Neural progenitor cell (in vitro differentiated cells): ENCODE data around the gene CKAP2. TPM values are rescaled to one million over a fixed set of nuclear protein-coding genes. Genes with fewer than 3 reads are reported as not detected.

Experiments used
- DNase-seq: peaks from one replicate; pipeline ENCODE4 v3.0.0-alpha.2; 2016; ENCODE audit warnings: low spot score
- H2AFZ ChIP-seq: fragments of 200-600 bp; sonication (generic); replicated peaks from 2 replicates; pipeline ENCODE4 v1.6.1; 2016; ENCODE audit warnings: antibody characterized with exemption
- H3F3A ChIP-seq: fragments of 200-600 bp; sonication (generic); 2 replicates; pipeline ENCODE4 v1.6.1; 2016; ENCODE audit warnings: antibody characterized with exemption, low read depth
- H3K27ac ChIP-seq: fragments of 200-600 bp; sonication (generic); 2 replicates; pipeline ENCODE4 v1.5.1; 2016; ENCODE audit warnings: mild to moderate bottlenecking
- H3K27me3 ChIP-seq: fragments of 200-600 bp; sonication (generic); 2 replicates; pipeline ENCODE4 v1.6.1; 2016; ENCODE audit warnings: mild to moderate bottlenecking, moderate library complexity
- H3K36me3 ChIP-seq: fragments of 200-600 bp; sonication (generic); 2 replicates; pipeline ENCODE4 v1.5.1; 2016
- H3K4me1 ChIP-seq: fragments of 200-600 bp; sonication (generic); 2 replicates; pipeline ENCODE4 v1.6.1; 2016; ENCODE audit warnings: mixed run types
- H3K4me2 ChIP-seq: fragments of 200-600 bp; sonication (generic); 2 replicates; pipeline ENCODE4 v1.6.1; 2016
- H3K4me3 ChIP-seq: fragments of 200-600 bp; sonication (generic); 2 replicates; pipeline ENCODE4 v1.5.1; 2016
- H3K79me2 ChIP-seq: fragments of 200-600 bp; sonication (generic); 2 replicates; pipeline ENCODE4 v1.6.1; 2016; ENCODE audit warnings: low read depth
- H3K9ac ChIP-seq: fragments of 200-600 bp; sonication (generic); 2 replicates; pipeline ENCODE4 v1.6.1; 2016
- H3K9me3 ChIP-seq: fragments of 200-600 bp; sonication (generic); 2 replicates; pipeline ENCODE4 v1.5.1; 2016; ENCODE audit warnings: low read depth
- H4K20me1 ChIP-seq: fragments of 200-600 bp; sonication (generic); 2 replicates; pipeline ENCODE4 v1.6.1; 2016; ENCODE audit warnings: low read depth
- H3K27ac Mint-ChIP-seq: 3 replicates; pipeline ENCODE4 v1.8.0; 2021; ENCODE audit warnings: mixed read lengths
- H3K27me3 Mint-ChIP-seq: 2 replicates; pipeline ENCODE4 v1.8.0; 2022; ENCODE audit warnings: low read depth, mild to moderate bottlenecking, inconsistent platforms, moderate library complexity, mixed read lengths; ENCODE audit not compliant: insufficient read depth
- H3K36me3 Mint-ChIP-seq: 3 replicates; pipeline ENCODE4 v1.8.0; 2021; ENCODE audit warnings: mixed read lengths
- H3K4me1 Mint-ChIP-seq: 3 replicates; pipeline ENCODE4 v1.8.0; 2021; ENCODE audit warnings: mixed read lengths
- H3K4me3 Mint-ChIP-seq: 3 replicates; pipeline ENCODE4 v1.8.0; 2021; ENCODE audit warnings: mild to moderate bottlenecking, moderate library complexity, mixed read lengths
- H3K9me3 Mint-ChIP-seq: 3 replicates; pipeline ENCODE4 v1.8.0; 2020; ENCODE audit warnings: mixed read lengths
- CTCF ChIP-seq: fragments of 200-600 bp; sonication (generic); IDR thresholded peaks from 2 replicates; pipeline ENCODE4 v1.5.1; 2017; ENCODE audit warnings: antibody characterized with exemption, mild to moderate bottlenecking
- EZH2 ChIP-seq: fragments of 200-600 bp; sonication (generic); IDR thresholded peaks from 2 replicates; pipeline ENCODE4 v1.6.1; 2017; ENCODE audit warnings: antibody characterized with exemption, mild to moderate bottlenecking, moderate library complexity
- EZH2phosphoT487 ChIP-seq: fragments of 200-600 bp; sonication (generic); IDR thresholded peaks from 2 replicates; pipeline ENCODE4 v1.6.1; 2017; ENCODE audit warnings: antibody characterized with exemption
- total RNA-seq: library from RNA; depleted of rRNA; stranded (reverse); fragments of >200 nt; gene quantifications from 2 replicates; pipeline ENCODE4 v1.2.3, GENCODE V29; 2015; ENCODE audit warnings: low replicate concordance

The CKAP2 gene
- total RNA-seq, 1 donor from 2014 or later, result 224 TPM

- Mint-ChIP-seq H3K27ac (no peak overlapping the region), H3K4me1 (peaks cover 42% of the 10 kb centered on the region), H3K9me3 (no peaks in the 10 kb centered on the region), H3K36me3 (peaks cover 19% of the 10 kb centered on the region), H3K4me3 (peak overlapping the region; percentile 93), H3K27me3 (peaks cover 2% of the 10 kb centered on the region)
- Histone ChIP-seq H3K36me3 (peaks cover 8% of the 10 kb centered on the region), H3K4me3 (peak overlapping the region; percentile 89), H3K79me2 (peaks cover 53% of the 10 kb centered on the region), H3K27ac (peak overlapping the region; percentile 61), H3F3A (peaks cover 7% of the 10 kb centered on the region), H3K27me3 (no peaks in the 10 kb centered on the region), H3K9ac (peak overlapping the region; percentile 48), H4K20me1 (peaks cover 46% of the 10 kb centered on the region), H3K4me1 (peaks cover 34% of the 10 kb centered on the region), H3K9me3 (no peaks in the 10 kb centered on the region), H2AFZ (peak overlapping the region; percentile 87), H3K4me2 (peak overlapping the region; percentile 95)
- peak; percentile 96 for DNase-seq
- TF ChIP-seq EZH2 (no peak), EZH2phosphoT487 (no peak), CTCF (no peak)
These were observed 381 bp downstream of the CKAP2 start for GRCh38 chr13:52455677-52456041.

- Mint-ChIP-seq H3K36me3 (peaks cover 34% of the 10 kb centered on the region), H3K4me1 (peaks cover 37% of the 10 kb centered on the region), H3K9me3 (no peaks in the 10 kb centered on the region), H3K27ac (no peak overlapping the region), H3K27me3 (peaks cover 2% of the 10 kb centered on the region), H3K4me3 (no peak overlapping the region)
- Histone ChIP-seq H3K27me3 (no peaks in the 10 kb centered on the region), H3K4me3 (no peak overlapping the region), H4K20me1 (peaks cover 82% of the 10 kb centered on the region), H3K36me3 (peaks cover 38% of the 10 kb centered on the region), H3F3A (peaks cover 9% of the 10 kb centered on the region), H3K9ac (no peak overlapping the region), H3K27ac (no peak overlapping the region), H2AFZ (no peak overlapping the region), H3K79me2 (peaks cover 93% of the 10 kb centered on the region), H3K4me2 (peak overlapping the region; percentile 95), H3K4me1 (peaks cover 31% of the 10 kb centered on the region), H3K9me3 (no peaks in the 10 kb centered on the region)
- DNase-seq, result no peak
- TF ChIP-seq EZH2 (no peak), EZH2phosphoT487 (no peak), CTCF (no peak)
These were observed 4.4 kb downstream of the CKAP2 start for GRCh38 chr13:52459668-52460067.

GRCh38 chr13:52461265-52461664 lies 6.0 kb downstream of the CKAP2 start:
- no peak overlapping the region for H3K27ac ChIP-seq
- no peak for DNase-seq
- Mint-ChIP-seq H3K27ac (no peak overlapping the region), H3K9me3 (no peaks in the 10 kb centered on the region), H3K4me3 (no peak overlapping the region), H3K27me3 (peaks cover 2% of the 10 kb centered on the region), H3K4me1 (peaks cover 29% of the 10 kb centered on the region), H3K36me3 (peaks cover 42% of the 10 kb centered on the region)
- peaks cover 54% of the 10 kb centered on the region for H3K36me3 ChIP-seq
- H3K9ac ChIP-seq, result no peak overlapping the region
- peaks cover 86% of the 10 kb centered on the region for H4K20me1 ChIP-seq
- peaks cover 5% of the 10 kb centered on the region for H3F3A ChIP-seq
- H3K9me3 ChIP-seq, result no peaks in the 10 kb centered on the region
- no peak overlapping the region for H2AFZ ChIP-seq
- peaks cover 31% of the 10 kb centered on the region for H3K4me1 ChIP-seq
- peak overlapping the region; percentile 56 for H3K4me2 ChIP-seq
- peaks cover 100% of the 10 kb centered on the region for H3K79me2 ChIP-seq
- no peak for TF ChIP-seq CTCF
- TF ChIP-seq EZH2phosphoT487, result no peak
- no peaks in the 10 kb centered on the region for H3K27me3 ChIP-seq
- H3K4me3 ChIP-seq, result no peak overlapping the region
